Tibial artery (tissue), 4 donors: ENCODE data around the gene TNFRSF6B.
A peak's percentile ranks its signal among the peaks of the same experiment; 100 is the strongest.
"Not testable (repeated sequence)": the region's sequence is repeated elsewhere in the genome, so short reads cannot be mapped to it uniquely, and the experiment has no call there.

Experiments
- DNase-seq, 2 donors: peaks; one replicate each; pipeline ENCODE4 v3.0.0-alpha.2; 2019
- H3K27ac ChIP-seq, 2 donors: fragments of 200-600 bp; sonication (generic) in 1 of 2; 1 replicate in 1 of 2; 2 replicates in 1 of 2; pipeline ENCODE4 v1.5.1; 2018 to 2019; ENCODE audit warnings: mild to moderate bottlenecking in 1 of 2
- H3K27me3 ChIP-seq, 2 donors: fragments of 200-600 bp; sonication (generic) in 1 of 2; one replicate each; pipeline versions ENCODE4 v1.5.1 to v1.6.0; 2016 to 2019
- H3K36me3 ChIP-seq, 3 donors: fragments of 200-600 bp; sonication (generic) in 2 of 3; one replicate each; pipeline ENCODE4 v1.5.1; 2016 to 2019; ENCODE audit warnings: mild to moderate bottlenecking in 2 of 3
- H3K4me1 ChIP-seq, 4 donors: fragments of 200-600 bp; sonication (generic) in 2 of 4; 1 replicate in 3 of 4; 2 replicates in 1 of 4; pipeline ENCODE4 v1.5.1; 2016 to 2019
- H3K4me3 ChIP-seq, 2 donors: fragments of 200-600 bp; sonication (generic) in 1 of 2; 1 replicate in 1 of 2; 2 replicates in 1 of 2; pipeline ENCODE4 v1.5.1; 2018 to 2019; ENCODE audit warnings: mild to moderate bottlenecking in 2 of 2
- H3K9me3 ChIP-seq, 3 donors: fragments of 200-600 bp; sonication (generic) in 1 of 3; one replicate each; pipeline ENCODE4 v1.5.1; 2016 to 2019
- intact Hi-C: fragments of 100-400 bp; cut with DNase I; formaldehyde crosslinking; loops from one replicate; pipeline ENCODE4 v1.15.0; 2023; ENCODE audit warnings: low total_unique reads
- TF ChIP-seq, protein P1 (sequence below), 2 experiments: fragments of 200-600 bp in 1 of 2; fragments of 450-650 bp in 1 of 2; IDR thresholded peaks; one replicate each; pipeline ENCODE4 v1.5.1; 2017 to 2019; ENCODE audit warnings: antibody characterized with exemption in 2 of 2, mild to moderate bottlenecking in 1 of 2, moderate library complexity in 1 of 2

TNFRSF6B gene

DNA sequence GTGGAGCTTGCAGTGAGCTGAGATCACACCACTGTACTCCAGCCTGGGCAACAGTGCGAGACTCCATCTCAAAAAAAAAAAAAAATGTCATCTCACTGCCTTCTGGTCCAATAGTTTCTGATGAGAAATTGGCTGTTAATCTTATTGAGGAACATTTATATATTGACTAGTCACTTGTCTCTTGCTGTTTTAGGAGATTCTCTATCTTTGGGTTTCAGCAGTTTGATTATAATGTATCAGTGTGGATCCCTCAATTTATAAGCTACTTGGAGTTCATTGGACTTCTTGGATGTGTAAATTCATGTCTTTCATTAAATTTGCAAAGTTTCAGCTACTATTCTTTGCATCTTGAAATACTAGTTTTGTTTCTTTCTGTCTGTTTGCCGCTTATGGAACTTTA, 22.5 kb downstream of the TNFRSF6B start:
- peaks cover 0 to 17% (median 12%) of the 10 kb centered on the region in 3 donors for H3K9me3 ChIP-seq
- H3K27ac ChIP-seq, result no peak overlapping the region
- peaks cover 63 to 87% (median 69%) of the 10 kb centered on the region in 3 donors for H3K36me3 ChIP-seq
- intact Hi-C loops, result no loop called here
- no peaks in the 10 kb centered on the region for H3K27me3 ChIP-seq
- no peak for DNase-seq
- no peak overlapping the region for H3K4me3 ChIP-seq
- no peaks in the 10 kb centered on the region for H3K4me1 ChIP-seq
- TF ChIP-seq, protein P1, sequence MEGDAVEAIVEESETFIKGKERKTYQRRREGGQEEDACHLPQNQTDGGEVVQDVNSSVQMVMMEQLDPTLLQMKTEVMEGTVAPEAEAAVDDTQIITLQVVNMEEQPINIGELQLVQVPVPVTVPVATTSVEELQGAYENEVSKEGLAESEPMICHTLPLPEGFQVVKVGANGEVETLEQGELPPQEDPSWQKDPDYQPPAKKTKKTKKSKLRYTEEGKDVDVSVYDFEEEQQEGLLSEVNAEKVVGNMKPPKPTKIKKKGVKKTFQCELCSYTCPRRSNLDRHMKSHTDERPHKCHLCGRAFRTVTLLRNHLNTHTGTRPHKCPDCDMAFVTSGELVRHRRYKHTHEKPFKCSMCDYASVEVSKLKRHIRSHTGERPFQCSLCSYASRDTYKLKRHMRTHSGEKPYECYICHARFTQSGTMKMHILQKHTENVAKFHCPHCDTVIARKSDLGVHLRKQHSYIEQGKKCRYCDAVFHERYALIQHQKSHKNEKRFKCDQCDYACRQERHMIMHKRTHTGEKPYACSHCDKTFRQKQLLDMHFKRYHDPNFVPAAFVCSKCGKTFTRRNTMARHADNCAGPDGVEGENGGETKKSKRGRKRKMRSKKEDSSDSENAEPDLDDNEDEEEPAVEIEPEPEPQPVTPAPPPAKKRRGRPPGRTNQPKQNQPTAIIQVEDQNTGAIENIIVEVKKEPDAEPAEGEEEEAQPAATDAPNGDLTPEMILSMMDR (IDR thresholded peaks at IDR 0.05), result no peak

DNA sequence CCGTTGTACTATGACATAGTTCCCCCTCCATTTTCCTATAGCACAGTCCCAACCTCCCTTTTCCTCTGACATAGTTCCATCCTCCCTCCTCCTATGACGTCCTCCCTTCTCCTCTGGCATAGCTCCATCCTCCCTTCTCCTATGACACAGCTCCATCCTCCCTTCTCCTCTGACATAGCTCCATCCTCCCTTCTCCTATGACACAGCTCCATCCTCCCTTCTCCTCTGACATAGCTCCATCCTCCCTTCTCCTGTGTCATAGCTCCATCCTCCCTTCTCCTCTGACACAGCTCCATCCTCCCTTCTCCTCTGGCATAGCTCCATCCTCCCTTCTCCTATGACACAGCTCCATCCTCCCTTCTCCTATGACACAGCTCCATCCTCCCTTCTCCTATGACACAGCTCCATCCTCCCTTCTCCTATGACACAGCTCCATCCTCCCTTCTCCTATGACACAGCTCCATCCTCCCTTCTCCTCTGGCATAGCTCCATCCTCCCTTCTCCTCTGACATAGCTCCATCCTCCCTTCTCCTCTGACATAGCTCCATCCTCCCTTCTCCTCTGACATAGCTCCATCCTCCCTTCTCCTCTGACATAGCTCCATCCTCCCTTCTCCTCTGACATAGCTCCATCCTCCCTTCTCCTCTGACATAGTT, 26.6 kb downstream of the TNFRSF6B start:
- Histone ChIP-seq H3K9me3 (peaks cover 0 to 27% (median 13%) of the 10 kb centered on the region in 3 donors), H3K36me3 (peaks cover 27 to 59% (median 53%) of the 10 kb centered on the region in 3 donors)
- intact Hi-C loops, result not testable (repeated sequence)

DNA sequence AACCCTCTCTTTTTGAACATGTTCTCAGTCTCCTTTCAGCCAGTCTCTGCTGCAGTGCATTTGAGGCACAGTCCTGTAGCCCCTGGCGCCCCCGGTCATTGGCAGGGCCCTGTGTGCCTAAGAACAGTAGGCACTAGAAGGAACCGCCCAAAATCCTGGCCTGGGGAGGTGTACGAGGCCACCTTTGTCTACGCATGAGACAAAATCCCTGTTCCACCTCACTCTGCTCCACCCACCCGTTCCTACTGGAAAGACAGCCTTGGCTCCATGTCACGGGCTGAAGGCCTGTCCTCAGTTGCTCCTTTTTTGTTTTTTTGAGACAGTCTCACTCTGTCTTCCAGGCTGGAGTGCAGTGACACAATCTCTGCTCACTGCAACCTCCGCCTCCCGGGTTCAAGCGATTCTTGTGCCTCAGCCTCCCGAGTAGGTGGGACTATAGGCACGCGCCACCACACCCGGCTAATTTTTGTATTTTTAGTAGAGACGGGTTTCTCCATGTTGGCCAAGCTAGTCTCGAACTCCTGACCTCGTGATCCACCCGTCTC, 33.8 kb downstream of the TNFRSF6B start:
- Histone ChIP-seq H3K9me3 (peaks cover 0 to 12% (median 3%) of the 10 kb centered on the region in 3 donors), H3K36me3 (peaks cover 24 to 45% (median 39%) of the 10 kb centered on the region in 3 donors)
- not testable (repeated sequence) for H3K4me1 ChIP-seq, H3K27me3 ChIP-seq, H3K4me3 ChIP-seq, H3K27ac ChIP-seq
- peak in 1 of 2 donors; percentile 34 for DNase-seq
- intact Hi-C loops, result loop anchor here (10.0 kb wide), 2 partner anchors 75 to 135 kb away; partner anchors contain the start of genes ABHD16B, RTEL1, STMN3 and TPD52L2

More for the DNA sequence above, 26.6 kb downstream of the TNFRSF6B start:
- H3K4me1 ChIP-seq, H3K4me3 ChIP-seq, DNase-seq, H3K27me3 ChIP-seq, H3K27ac ChIP-seq: not testable (repeated sequence)

DNA sequence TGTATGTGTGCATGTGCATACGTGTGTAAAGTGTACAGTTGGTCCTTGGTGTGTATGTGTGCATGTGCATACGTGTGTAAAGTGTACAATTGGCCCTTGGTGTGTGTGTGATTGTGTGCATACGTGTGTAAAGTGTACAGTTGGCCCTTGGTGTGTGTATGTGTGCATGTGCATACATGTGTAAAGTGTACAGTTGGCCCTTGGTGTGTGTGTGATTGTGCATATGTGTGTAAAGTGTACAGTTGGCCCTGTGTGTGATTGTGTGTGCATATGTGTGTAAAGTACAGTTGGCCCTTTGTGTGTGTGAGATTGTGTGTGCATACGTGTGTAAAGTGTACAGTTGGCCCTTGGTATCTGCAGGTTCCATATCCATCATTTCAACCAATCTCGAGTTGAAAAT, 35.0 kb downstream of the TNFRSF6B start:
- no peaks in the 10 kb centered on the region for H3K27me3 ChIP-seq
- peaks cover 0 to under 1% (median 0%) of the 10 kb centered on the region in 3 donors for H3K9me3 ChIP-seq
- TF ChIP-seq, protein P1 (IDR thresholded peaks at IDR 0.05), result no peak
- no peak overlapping the region for H3K4me3 ChIP-seq
- intact Hi-C loops, result loop anchor here (10.0 kb wide), 2 partner anchors 77 to 133 kb away; partner anchors contain the start of genes ABHD16B, RTEL1, STMN3 and TPD52L2
- peak in 1 of 2 donors; percentile 6 for DNase-seq
- H3K27ac ChIP-seq, result no peak overlapping the region
- no peaks in the 10 kb centered on the region for H3K4me1 ChIP-seq
- H3K36me3 ChIP-seq, result peaks cover 24 to 49% (median 45%) of the 10 kb centered on the region in 3 donors

DNA sequence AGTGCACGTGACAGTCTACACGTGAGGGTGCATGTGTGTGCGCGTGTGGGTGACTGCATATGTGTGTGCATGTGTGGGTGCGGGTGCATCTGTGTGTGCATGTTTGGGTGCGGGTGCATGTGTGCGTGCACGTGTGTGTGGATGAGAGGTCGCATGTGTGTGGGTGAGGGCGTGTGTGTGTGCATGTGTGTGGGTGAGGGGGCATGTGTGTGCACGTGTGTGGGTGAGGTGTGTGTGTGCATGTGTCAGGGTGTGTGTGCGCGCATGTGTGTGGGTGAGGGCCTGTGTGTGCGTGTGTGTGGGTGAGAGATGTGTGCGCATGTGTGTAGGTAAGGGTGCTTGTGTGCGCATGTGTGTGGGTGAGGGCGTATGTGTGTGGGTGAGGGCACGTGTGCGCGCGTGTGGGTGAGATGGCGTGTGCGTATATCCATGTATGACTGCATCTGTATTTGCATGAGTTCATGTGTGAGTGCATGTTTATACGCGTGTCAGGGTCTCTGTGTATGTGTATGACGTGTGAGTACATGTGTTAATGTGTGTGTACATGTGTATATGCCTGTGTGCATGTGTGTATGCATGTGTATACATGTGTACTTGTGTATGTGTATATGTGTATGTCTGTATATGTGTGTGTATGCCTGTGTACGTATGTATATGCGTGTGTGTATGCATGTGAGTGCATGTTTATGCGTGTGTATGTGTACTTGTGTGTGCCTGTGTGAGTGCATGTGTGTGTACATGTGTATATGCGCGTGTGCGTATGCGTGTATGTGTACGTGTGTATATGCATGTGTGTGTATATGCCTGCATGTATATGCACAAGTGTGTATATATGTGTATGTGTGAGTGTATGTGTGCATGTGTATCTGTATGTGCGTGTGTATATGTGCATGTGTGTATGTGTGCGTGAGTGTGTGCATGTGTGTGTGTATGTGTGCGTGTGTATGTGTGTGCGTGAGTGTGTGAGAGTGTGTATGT, 36.0 kb downstream of the TNFRSF6B start:
- H3K4me3 ChIP-seq, result no peak overlapping the region
- no peaks in the 10 kb centered on the region for H3K9me3 ChIP-seq
- TF ChIP-seq, protein P1 (IDR thresholded peaks at IDR 0.05), result no peak
- intact Hi-C loops, result loop anchor here (10.0 kb wide), 2 partner anchors 78 to 132 kb away; partner anchors contain the start of genes ABHD16B, RTEL1, STMN3 and TPD52L2
- peak in 1 of 2 donors; percentile 20 for DNase-seq
- H3K27ac ChIP-seq, result no peak overlapping the region
- H3K27me3 ChIP-seq, result no peaks in the 10 kb centered on the region
- peaks cover 24 to 53% (median 45%) of the 10 kb centered on the region in 3 donors for H3K36me3 ChIP-seq
- peaks cover 0 to 4% (median 2%) of the 10 kb centered on the region in 4 donors for H3K4me1 ChIP-seq

DNA sequence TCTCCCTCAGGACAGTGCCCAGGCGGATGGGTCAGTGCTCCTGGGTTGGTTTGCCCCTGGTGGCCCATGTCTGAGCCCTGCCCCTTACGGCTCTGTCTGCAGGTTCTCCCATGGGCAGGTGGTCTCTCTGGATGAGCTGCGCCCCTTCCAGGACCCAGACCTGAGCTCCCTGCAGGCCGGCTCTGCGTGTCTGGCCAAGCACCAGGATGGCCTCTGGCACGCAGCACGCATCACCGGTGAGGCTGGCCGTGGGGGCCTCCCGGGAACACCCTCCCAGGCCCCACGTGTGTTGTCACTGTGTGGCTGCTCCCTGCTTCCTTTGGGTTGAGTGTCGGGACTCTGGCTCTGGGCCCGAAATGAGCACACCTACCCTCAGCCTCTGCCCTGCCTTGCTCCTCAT, 36.7 kb downstream of the TNFRSF6B start:
- intact Hi-C loops, result loop anchor here (10.0 kb wide), 2 partner anchors 78 to 132 kb away; partner anchors contain the start of genes ABHD16B, RTEL1, STMN3 and TPD52L2
- H3K4me1 ChIP-seq, result peaks cover 0 to 11% (median 8%) of the 10 kb centered on the region in 4 donors
- H3K27ac ChIP-seq, result no peak overlapping the region
- TF ChIP-seq, protein P1 (IDR thresholded peaks at IDR 0.05), result no peak
- peak in 1 of 2 donors; percentile 53 for DNase-seq
- H3K9me3 ChIP-seq, result no peaks in the 10 kb centered on the region
- H3K36me3 ChIP-seq, result peaks cover 24 to 51% (median 45%) of the 10 kb centered on the region in 3 donors
- no peaks in the 10 kb centered on the region for H3K27me3 ChIP-seq
- no peak overlapping the region for H3K4me3 ChIP-seq
